ENCODE measurements around the gene AKAP7.

AKAP7 gene

DNA sequence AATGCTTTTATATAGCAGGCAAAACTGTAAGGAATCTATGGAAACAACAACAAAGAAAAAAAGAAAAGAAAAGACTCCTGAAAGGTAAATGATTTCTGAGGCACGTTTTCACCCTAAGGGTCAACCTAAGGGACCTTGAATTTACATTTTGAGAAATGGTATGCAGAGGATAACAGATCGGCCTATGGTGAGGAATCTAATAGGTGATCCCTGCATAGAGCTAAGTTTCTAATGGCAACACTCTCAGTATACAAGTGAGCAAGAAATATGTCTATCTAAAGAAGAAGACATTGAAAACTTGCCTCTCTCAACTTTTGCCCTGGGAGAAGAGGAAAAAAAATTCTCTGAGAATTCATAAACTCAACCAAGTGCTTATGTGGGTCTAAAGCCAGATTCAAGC lies 18.9 kb upstream of the AKAP7 start:
- Histone ChIP-seq H3K36me3 (ENCODE audit: insufficient read depth, low read length) (no peaks in the 10 kb centered on the region), H3K27ac (ENCODE audit: low read depth, low read length) (no peak overlapping the region), H3K4me3 (ENCODE audit: low read length) (no peak overlapping the region), H3K4me1 (ENCODE audit: insufficient read depth, low read length) (no peaks in the 10 kb centered on the region), H3K9ac (ENCODE audit: low read depth, low read length) (no peak overlapping the region), H3K9me3 (ENCODE audit: insufficient read depth, low read depth, low read length) (peaks cover 9% of the 10 kb centered on the region; the same call in 1 of the 2 replicates), H3K27me3 (ENCODE audit: insufficient read depth, low read length) (no peaks in the 10 kb centered on the region)
- 90% methylated on average over 2 of the region's 2 CpGs for WGBS

GRCh38 chr6:131116755-131117360 lies 18.4 kb upstream of the AKAP7 start:
- no peaks in the 10 kb centered on the region for H3K36me3 ChIP-seq (ENCODE audit: insufficient read depth, low read length)

GRCh38 chr6:131117878-131118277 lies 17.4 kb upstream of the AKAP7 start:
- 97% methylated on average over 3 of the region's 3 CpGs for WGBS
- H3K9me3 ChIP-seq (ENCODE audit: insufficient read depth, low read depth, low read length): peaks cover 9% of the 10 kb centered on the region; the same call in 1 of the 2 replicates
- H3K4me1 ChIP-seq (ENCODE audit: insufficient read depth, low read length): no peaks in the 10 kb centered on the region
- no peak overlapping the region for H3K9ac ChIP-seq (ENCODE audit: low read depth, low read length)
- no peaks in the 10 kb centered on the region for H3K36me3 ChIP-seq (ENCODE audit: insufficient read depth, low read length)
- no peak overlapping the region for H3K4me3 ChIP-seq (ENCODE audit: low read length)
- H3K27me3 ChIP-seq (ENCODE audit: insufficient read depth, low read length): no peaks in the 10 kb centered on the region
- no peak overlapping the region for H3K27ac ChIP-seq (ENCODE audit: low read depth, low read length)

More at GRCh38 chr6:131116755-131117360, 18.4 kb upstream of the AKAP7 start:
- no peak overlapping the region for H3K4me3 ChIP-seq (ENCODE audit: low read length)
- peaks cover 9% of the 10 kb centered on the region; the same call in 1 of the 2 replicates for H3K9me3 ChIP-seq (ENCODE audit: insufficient read depth, low read depth, low read length)
- 39% methylated on average over 2 of the region's 4 CpGs for WGBS
- H3K4me1 ChIP-seq (ENCODE audit: insufficient read depth, low read length): no peaks in the 10 kb centered on the region
- no peak overlapping the region for H3K27ac ChIP-seq (ENCODE audit: low read depth, low read length)
- H3K9ac ChIP-seq (ENCODE audit: low read depth, low read length): no peak overlapping the region
- no peaks in the 10 kb centered on the region for H3K27me3 ChIP-seq (ENCODE audit: insufficient read depth, low read length)

DNA sequence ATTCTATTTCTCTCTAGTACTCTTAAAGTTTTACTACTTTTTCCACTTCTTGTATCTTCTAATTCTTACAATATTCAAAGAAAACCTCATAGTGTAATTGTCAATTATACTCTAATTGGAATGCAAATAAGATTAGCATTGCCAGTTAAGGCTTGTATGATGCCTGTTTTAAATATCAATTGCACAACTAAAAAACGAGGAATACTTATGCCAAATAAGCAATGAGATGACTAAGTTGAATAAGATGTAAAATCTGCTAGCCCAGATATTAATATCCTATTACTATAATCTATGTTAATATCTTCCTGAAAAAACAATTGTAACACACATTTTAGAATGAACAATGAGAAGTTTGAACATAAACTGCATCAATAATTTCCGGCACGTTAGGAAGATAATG lies 13.3 kb upstream of the AKAP7 start:
- no peak overlapping the region for H3K9ac ChIP-seq (ENCODE audit: low read depth, low read length)
- H3K4me1 ChIP-seq (ENCODE audit: insufficient read depth, low read length): no peaks in the 10 kb centered on the region
- no peak overlapping the region for H3K27ac ChIP-seq (ENCODE audit: low read depth, low read length)
- WGBS: 94% methylated on average over 2 of the region's 3 CpGs
- no peaks in the 10 kb centered on the region for H3K36me3 ChIP-seq (ENCODE audit: insufficient read depth, low read length)
- peaks cover 8% of the 10 kb centered on the region; the same call in 1 of the 2 replicates for H3K9me3 ChIP-seq (ENCODE audit: insufficient read depth, low read depth, low read length)
- H3K4me3 ChIP-seq (ENCODE audit: low read length): no peak overlapping the region
- no peaks in the 10 kb centered on the region for H3K27me3 ChIP-seq (ENCODE audit: insufficient read depth, low read length)

- Histone ChIP-seq H3K9me3 (ENCODE audit: insufficient read depth, low read depth, low read length) (peaks cover 3% of the 10 kb centered on the region; the same call in 1 of the 2 replicates), H3K4me1 (ENCODE audit: insufficient read depth, low read length) (no peaks in the 10 kb centered on the region), H3K4me3 (ENCODE audit: low read length) (no peak overlapping the region), H3K27me3 (ENCODE audit: insufficient read depth, low read length) (no peaks in the 10 kb centered on the region), H3K27ac (ENCODE audit: low read depth, low read length) (no peak overlapping the region), H3K36me3 (ENCODE audit: insufficient read depth, low read length) (no peaks in the 10 kb centered on the region), H3K9ac (ENCODE audit: low read depth, low read length) (no peak overlapping the region)
- WGBS: no CpG with 5 or more reads among the region's 1 CpG
These were observed 12.8 kb upstream of the AKAP7 start for GRCh38 chr6:131122516-131122915.

- H3K27ac ChIP-seq (ENCODE audit: low read depth, low read length): no peak overlapping the region
- H3K9me3 ChIP-seq (ENCODE audit: insufficient read depth, low read depth, low read length): no peaks in the 10 kb centered on the region
- WGBS: 70% methylated on average over 3 of the region's 3 CpGs
- no peaks in the 10 kb centered on the region for H3K27me3 ChIP-seq (ENCODE audit: insufficient read depth, low read length)
- no peaks in the 10 kb centered on the region for H3K36me3 ChIP-seq (ENCODE audit: insufficient read depth, low read length)
- no peaks in the 10 kb centered on the region for H3K4me1 ChIP-seq (ENCODE audit: insufficient read depth, low read length)
- no peak overlapping the region for H3K9ac ChIP-seq (ENCODE audit: low read depth, low read length)
- no peak overlapping the region for H3K4me3 ChIP-seq (ENCODE audit: low read length)
These were observed 10.8 kb upstream of the AKAP7 start for GRCh38 chr6:131124336-131125071.

- no peak overlapping the region for H3K4me3 ChIP-seq (ENCODE audit: low read length)
- no peaks in the 10 kb centered on the region for H3K4me1 ChIP-seq (ENCODE audit: insufficient read depth, low read length)
- no peaks in the 10 kb centered on the region for H3K9me3 ChIP-seq (ENCODE audit: insufficient read depth, low read depth, low read length)
- no peak overlapping the region for H3K9ac ChIP-seq (ENCODE audit: low read depth, low read length)
- H3K27me3 ChIP-seq (ENCODE audit: insufficient read depth, low read length): no peaks in the 10 kb centered on the region
- 92% methylated on average over 1 of the region's 1 CpG for WGBS
- H3K27ac ChIP-seq (ENCODE audit: low read depth, low read length): no peak overlapping the region
- no peaks in the 10 kb centered on the region for H3K36me3 ChIP-seq (ENCODE audit: insufficient read depth, low read length)
These were observed 9.8 kb upstream of the AKAP7 start for GRCh38 chr6:131125431-131125830.

DNA sequence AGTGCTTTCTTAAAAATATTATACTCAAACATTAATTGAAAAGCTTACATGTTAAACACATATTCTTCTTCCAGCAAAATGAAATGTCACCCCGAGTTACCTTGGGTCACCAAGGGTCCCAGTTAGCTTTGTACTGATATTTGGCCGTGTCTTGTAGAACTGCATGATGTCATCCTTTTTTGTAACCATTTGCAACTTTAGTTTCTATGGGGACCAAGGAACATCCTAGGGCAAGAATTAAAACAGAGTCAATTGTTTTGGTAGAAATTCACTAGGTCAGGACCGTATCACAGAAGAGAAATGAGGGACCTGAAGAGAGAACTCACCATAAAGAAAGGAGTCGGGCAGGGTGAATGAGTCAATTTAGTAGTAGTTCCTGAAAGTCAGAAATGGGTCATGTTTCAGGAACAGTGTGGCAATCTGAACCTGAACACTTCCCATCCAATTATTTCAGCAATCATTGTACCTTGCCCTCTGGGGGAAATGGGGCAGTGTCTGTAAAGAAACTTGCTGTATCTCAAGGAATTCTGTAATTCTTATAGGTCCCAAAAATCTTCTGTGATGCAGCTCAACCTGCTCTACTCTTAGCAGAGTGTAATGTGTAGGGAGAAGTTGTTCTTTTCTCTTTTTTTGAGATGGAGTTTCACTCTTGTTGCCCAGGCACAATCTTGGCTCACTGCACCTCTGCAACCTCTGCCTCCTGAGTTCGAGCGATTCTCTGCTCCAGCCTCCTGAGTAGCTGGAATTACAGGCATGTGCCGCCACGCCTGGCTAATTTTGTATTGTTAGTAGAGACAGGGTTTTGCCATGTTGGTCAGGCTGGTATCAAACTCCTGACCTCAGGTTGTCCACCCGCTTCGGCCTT lies 5.3 kb upstream of the AKAP7 start:
- peaks cover 6% of the 10 kb centered on the region; the same call in 1 of the 2 replicates for H3K4me1 ChIP-seq (ENCODE audit: insufficient read depth, low read length)
- no peaks in the 10 kb centered on the region for H3K36me3 ChIP-seq (ENCODE audit: insufficient read depth, low read length)
- no peak overlapping the region for H3K9ac ChIP-seq (ENCODE audit: low read depth, low read length)
- H3K9me3 ChIP-seq (ENCODE audit: insufficient read depth, low read depth, low read length): no peaks in the 10 kb centered on the region
- H3K4me3 ChIP-seq (ENCODE audit: low read length): no peak overlapping the region
- H3K27me3 ChIP-seq (ENCODE audit: insufficient read depth, low read length): peaks cover 8% of the 10 kb centered on the region; the same call in 1 of the 2 replicates
- WGBS: 82% methylated on average over 10 of the region's 10 CpGs
- H3K27ac ChIP-seq (ENCODE audit: low read depth, low read length): no peak overlapping the region

DNA sequence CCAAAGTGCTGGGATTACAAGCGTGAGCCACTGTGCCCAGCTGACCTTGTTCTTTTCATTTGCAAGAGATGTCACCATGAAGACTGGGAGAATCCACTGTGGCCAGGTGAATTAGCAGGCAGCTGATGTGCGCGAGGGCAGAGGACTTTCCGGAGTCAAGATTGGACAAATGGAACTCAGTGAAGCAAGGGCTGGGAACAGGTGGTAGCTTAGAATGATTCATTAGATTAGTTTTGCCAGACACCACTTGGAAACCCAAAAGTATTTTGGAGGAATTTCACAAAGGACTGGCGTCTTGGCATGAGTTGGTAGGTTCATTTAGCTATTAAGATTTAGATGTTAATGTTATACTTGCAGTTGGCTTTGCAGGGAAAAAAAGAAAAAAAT lies 4.7 kb upstream of the AKAP7 start:
- Histone ChIP-seq H3K4me1 (ENCODE audit: insufficient read depth, low read length) (peaks cover 7% of the 10 kb centered on the region; the same call in 1 of the 2 replicates), H3K9ac (ENCODE audit: low read depth, low read length) (no peak overlapping the region), H3K27me3 (ENCODE audit: insufficient read depth, low read length) (peaks cover 8% of the 10 kb centered on the region; the same call in 1 of the 2 replicates), H3K27ac (ENCODE audit: low read depth, low read length) (no peak overlapping the region), H3K9me3 (ENCODE audit: insufficient read depth, low read depth, low read length) (no peaks in the 10 kb centered on the region), H3K36me3 (ENCODE audit: insufficient read depth, low read length) (no peaks in the 10 kb centered on the region), H3K4me3 (ENCODE audit: low read length) (no peak overlapping the region)
- WGBS: 91% methylated on average over 5 of the region's 5 CpGs

GRCh38 chr6:131132360-131132759 lies 2.9 kb upstream of the AKAP7 start:
- Histone ChIP-seq H3K9ac (ENCODE audit: low read depth, low read length) (no peak overlapping the region), H3K9me3 (ENCODE audit: insufficient read depth, low read depth, low read length) (no peaks in the 10 kb centered on the region), H3K27me3 (ENCODE audit: insufficient read depth, low read length) (peaks cover 19% of the 10 kb centered on the region; the same call in 1 of the 2 replicates), H3K36me3 (ENCODE audit: insufficient read depth, low read length) (no peaks in the 10 kb centered on the region), H3K4me3 (ENCODE audit: low read length) (no peak overlapping the region), H3K27ac (ENCODE audit: low read depth, low read length) (no peak overlapping the region), H3K4me1 (ENCODE audit: insufficient read depth, low read length) (peaks cover 7% of the 10 kb centered on the region; the same call in 1 of the 2 replicates)
- WGBS: 94% methylated on average over 4 of the region's 4 CpGs

Data from HUES64 (cell line).